NCI-H2171 treated with DMSO at 0.1 percent for 48 hours (cell line): Measurements from ENCODE around the gene NOP16.

Experiments
- DNase-seq: peaks from one replicate; lab custom pipeline; 2025; lab: John Stamatoyannopoulos, UW

The NOP16 gene

DNA sequence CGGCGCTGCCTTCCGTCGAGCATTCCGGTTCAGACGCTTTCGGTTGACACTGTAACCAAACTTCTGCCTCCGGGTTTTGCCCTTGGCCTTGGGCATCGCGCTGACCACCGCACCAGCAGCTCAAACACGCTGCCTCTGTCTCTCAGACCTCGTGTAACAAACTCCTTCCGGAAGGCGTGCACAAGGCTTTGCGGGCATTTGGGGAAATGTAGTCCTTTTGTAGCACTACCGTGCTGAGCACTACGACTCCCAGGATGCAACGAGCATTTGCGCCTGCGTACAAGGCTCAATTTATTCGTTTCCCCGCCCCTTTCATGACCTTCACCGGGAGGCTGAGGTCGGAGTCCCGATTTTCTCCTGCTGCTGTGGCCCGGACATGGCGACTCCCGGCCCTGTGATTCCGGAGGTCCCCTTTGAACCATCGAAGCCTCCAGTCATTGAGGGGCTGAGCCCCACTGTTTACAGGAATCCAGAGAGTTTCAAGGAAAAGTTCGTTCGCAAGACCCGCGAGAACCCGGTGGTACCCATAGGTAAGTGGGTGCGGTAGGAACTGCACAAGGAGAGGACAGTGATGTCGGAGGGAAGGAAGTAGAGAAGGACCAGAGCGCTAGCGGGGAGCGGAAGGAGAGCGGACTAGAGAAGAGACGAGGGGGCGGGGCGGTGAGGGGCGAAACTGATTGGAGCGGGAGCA lies at the start of gene NOP16, which contains the start of gene HIGD2A:
NOP16 (minus strand) TSS at position 155 of the 691 bp plus-strand sequence; CDS start at position 96, 59 bp downstream.
HIGD2A (plus strand) TSS at position 308 of the 691 bp plus-strand sequence; CDS start at position 377, 69 bp downstream.
- peak; percentile 96 for DNase-seq

- DNase-seq: no peak
Measured at GRCh38 chr5:176436656-176437055, 48.3 kb upstream of the NOP16 start.

GRCh38 chr5:176432707-176433106 lies 44.3 kb upstream of the NOP16 start:
- no peak for DNase-seq

DNA sequence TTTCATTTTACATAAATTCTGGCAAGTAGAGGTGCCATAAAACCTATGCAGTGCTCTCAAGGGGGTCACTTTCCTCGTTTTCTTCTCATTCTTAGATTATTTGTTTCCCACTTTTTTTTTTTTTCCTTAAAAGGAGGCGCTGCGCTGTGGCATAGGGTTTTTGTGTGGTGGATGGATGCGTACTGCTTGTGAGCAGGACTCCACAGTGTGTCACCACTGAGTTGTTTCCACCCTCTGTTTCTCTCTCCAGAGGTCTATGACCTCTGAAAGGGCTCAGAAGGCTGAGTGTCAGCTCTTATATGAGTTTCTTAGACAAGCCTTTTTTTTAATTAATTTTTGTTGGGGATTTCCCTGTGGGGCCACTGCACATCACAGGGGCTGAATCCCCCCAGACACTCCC lies 41.6 kb upstream of the NOP16 start:
- no peak for DNase-seq

DNA sequence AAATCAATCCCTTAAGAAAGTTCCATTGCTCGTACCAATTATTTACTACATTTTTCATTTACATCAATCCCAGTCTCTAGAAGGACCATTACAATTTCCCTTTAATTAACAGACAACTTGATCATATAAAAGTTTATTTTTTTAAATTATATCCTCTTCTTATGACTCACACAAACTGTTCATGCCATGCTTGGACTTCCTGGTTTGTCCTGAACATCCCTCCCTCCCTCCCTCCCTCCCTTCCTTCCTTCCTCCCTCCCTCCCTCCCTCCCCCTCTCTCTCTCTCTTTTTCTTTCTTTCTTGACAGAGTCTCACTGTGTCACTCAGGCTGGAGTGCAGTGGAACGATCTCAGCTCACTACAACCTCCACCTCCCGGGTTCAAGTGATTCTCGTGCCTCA lies 39.6 kb upstream of the NOP16 start:
- DNase-seq: no peak

DNA sequence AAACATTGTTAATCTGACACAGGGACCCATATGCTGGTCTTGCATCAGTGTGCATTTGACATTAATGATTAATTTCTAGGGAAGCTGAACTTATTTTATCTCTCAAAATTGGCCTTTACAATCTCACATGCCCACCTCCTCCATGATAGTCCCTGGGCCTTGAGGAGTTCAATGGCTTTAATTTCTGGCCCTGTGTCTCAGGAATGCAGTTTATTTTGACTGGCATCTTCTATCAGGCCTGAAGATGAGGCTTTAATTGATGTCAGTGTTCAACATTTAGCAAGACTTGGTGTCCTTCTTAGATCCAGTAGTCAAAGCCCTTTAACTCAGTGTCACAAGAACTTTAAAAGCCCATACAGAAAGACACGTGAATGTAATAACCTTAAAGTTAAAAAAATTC lies 38.5 kb upstream of the NOP16 start:
- no peak for DNase-seq

GRCh38 chr5:176425791-176426190 lies 37.4 kb upstream of the NOP16 start:
- no peak for DNase-seq

- no peak for DNase-seq
Measured at GRCh38 chr5:176425138-176425537, 36.7 kb upstream of the NOP16 start.

GRCh38 chr5:176424181-176424580 lies 35.8 kb upstream of the NOP16 start:
- DNase-seq: no peak

- DNase-seq: no peak
Measured at GRCh38 chr5:176420972-176421544, 32.7 kb upstream of the NOP16 start.

- DNase-seq: no peak
Measured at GRCh38 chr5:176420086-176420485, 31.7 kb upstream of the NOP16 start.

DNA sequence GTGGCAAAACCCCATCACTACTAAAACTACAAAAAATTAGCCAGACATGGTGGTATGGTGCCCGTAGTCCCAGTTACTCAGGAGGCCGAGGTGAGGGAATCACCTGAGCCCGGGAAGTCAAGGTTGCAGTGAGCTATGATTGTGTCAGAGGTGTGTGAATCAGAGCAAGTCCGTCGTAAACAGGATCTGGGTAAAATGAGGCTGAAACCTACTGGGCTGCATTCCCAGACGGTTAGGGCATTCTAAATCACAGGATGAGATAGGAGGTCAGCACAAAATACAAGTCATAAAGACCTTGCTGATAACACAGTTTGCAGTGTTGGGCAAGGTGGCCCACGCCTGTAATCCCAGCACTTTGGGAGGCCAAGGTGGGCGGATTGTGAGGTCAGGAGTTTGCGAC lies 29.9 kb upstream of the NOP16 start:
- DNase-seq: no peak

GRCh38 chr5:176416965-176417364 lies 28.6 kb upstream of the NOP16 start:
- DNase-seq: no peak

GRCh38 chr5:176415952-176416924 lies 27.8 kb upstream of the NOP16 start, which contains the start of gene CLTB:
Gene CLTB, minus strand, starts transcription at chr5:176416539. Its CDS starts 176 bp downstream, at chr5:176416363.
- DNase-seq: peak; percentile 56

DNA sequence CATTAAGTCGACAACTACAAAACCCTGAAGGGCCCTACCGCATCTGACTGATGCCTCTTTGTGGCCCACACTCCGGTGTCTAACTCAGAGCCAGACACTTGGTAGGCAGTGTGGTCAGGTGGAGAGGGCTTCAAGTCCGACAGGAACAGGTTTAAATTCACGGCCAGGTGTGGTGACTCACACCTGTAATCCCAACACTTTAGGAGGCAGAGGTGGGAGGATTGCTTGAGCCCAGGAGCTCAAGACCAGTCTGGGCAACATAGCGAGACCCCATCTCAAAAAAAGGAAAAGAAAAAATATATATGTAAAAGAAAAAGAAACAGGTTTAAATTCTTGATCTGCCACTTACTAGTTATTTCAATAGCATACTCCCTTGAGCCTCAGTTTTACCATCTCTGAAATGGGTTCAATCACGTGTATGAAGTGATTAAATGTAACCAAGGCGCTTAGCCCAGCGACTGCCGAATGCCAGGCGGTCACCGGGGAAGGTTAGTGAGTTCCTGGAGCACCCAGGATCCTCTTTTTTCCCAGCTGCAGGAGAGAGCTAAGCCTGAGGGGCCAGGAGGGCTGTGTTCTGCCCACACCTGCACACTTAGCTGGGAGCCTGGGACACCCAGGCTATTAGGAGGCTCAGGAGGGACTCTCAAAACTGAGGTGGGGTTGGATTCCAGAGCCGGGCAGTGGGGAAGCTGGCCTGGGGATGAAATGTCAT lies 27.0 kb upstream of the NOP16 start:
- no peak for DNase-seq

DNA sequence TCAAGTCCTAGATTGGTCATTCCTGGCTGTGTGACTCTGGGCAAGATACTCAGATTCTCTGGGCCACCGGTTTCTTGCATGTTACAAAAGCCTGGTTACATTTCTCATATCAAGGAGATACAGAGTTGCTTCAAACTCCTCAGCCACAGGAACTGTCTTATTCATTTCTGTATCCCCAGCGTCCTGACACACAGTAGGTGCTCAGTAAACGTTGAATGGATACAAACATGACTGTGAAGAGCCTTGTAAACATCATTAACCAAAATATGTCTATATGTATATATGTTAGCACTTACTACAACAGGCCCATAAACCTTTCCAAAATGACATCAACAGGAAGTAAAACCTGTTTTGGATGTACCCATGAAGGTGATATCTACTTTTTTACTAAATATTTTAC lies 26.3 kb upstream of the NOP16 start:
- no peak for DNase-seq

DNA sequence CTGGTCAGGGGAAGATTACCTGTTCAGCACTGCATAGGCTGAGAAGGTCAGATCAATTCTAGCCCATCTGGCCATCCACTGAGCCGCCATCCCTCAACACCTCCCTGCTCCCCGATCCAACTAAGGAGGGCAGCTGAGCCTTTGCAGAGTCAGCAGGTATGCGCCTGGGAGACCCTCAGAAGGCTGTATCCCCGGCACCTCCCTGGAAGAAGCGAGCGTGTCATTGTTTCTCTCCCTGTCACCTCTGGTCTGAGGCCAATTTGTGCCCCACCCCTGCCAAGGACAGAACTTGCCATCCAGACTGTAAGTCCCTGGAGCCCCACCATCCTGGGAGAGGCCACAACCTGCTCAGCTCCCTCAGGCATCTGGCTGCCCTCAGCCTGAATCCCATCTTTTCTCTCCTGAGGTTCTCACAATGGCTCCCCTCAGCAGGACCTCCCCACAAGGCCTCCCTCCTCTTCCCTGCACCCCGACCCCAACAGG lies 25.4 kb upstream of the NOP16 start:
- DNase-seq: no peak

GRCh38 chr5:176413255-176413565 lies 24.8 kb upstream of the NOP16 start:
- DNase-seq: no peak

- no peak for DNase-seq
Measured at GRCh38 chr5:176412517-176413254, 24.3 kb upstream of the NOP16 start.

DNA sequence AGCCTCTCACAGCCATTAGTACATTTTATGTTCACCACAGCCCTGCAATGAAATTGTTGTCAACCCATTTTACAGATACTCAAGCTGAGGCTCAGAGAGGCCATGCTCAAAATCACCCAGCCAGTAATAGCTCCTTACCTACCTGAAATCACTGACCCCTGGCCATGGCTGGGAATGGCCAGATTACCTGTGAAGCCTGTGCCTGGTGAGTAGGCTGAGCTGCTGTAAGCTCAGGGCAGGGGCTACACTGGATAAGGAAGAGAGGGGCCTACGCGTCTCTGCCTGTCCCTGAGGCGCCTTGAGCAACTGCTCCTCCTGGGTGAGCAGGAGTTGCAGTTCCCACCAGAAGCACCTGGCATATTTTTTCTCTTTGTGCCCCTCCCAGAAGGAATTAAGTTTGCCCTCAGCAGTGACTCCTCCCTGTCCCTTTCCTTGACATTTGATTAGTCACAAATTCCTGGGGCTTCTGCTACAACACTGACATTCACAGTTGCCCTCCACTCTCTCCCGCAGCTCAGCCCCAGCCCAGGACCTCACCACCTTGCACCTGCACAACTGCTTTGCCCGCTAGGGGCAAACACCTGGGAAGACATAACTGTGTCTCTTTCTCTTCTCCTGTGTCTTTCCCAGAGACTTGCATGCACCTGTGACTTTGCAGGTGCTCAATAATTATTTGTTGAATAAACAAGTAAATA lies 22.2 kb upstream of the NOP16 start:
- DNase-seq: no peak

GRCh38 chr5:176409765-176410164 lies 21.4 kb upstream of the NOP16 start:
- no peak for DNase-seq
